WTC11 (cell line): ENCODE results near the gene MEGF11. TPM values are rescaled to one million over a fixed set of nuclear protein-coding genes. Genes with fewer than 3 reads are reported as not detected.

Source experiments
- ATAC-seq: fragments of 200-7000 bp; cut with Tn5 transposase; 2 replicates; pipeline ENCODE4 v1.10.0; 2021; ENCODE audit warnings: mild to moderate bottlenecking, moderate library complexity
- CTCF ChIA-PET: fragments of 300-600 bp; sonication (Branson Sonifier 250); formaldehyde crosslinking; loops from one replicate; lab custom pipeline; 2021; ENCODE audit warnings: antibody characterized with exemption; lab: Charles Lee
- POLR2A ChIA-PET: fragments of 350-600 bp; sonication (Branson Sonifier 250); formaldehyde crosslinking; loops from one replicate; lab custom pipeline; 2021; ENCODE audit warnings: antibody characterized with exemption; lab: Charles Lee
- DNase-seq: peaks from one replicate; pipeline ENCODE4 v3.0.0; 2021; ENCODE audit warnings: low spot score
- H3K27ac Mint-ChIP-seq: 2 replicates; pipeline ENCODE4 v1.8.0; 2021; ENCODE audit warnings: mixed read lengths
- H3K27me3 Mint-ChIP-seq: 2 replicates; pipeline ENCODE4 v1.8.0; 2021; ENCODE audit warnings: low read depth, mild to moderate bottlenecking, moderate library complexity, mixed read lengths
- H3K36me3 Mint-ChIP-seq: 2 replicates; pipeline ENCODE4 v1.8.0; 2021; ENCODE audit warnings: mixed read lengths
- H3K4me1 Mint-ChIP-seq: 2 replicates; pipeline ENCODE4 v1.8.0; 2022; ENCODE audit warnings: mixed read lengths
- H3K4me3 Mint-ChIP-seq: 2 replicates; pipeline ENCODE4 v1.8.0; 2021; ENCODE audit warnings: mild to moderate bottlenecking, moderate library complexity, mixed read lengths
- H3K9me3 Mint-ChIP-seq: 2 replicates; pipeline ENCODE4 v1.8.0; 2021; ENCODE audit warnings: mixed read lengths
- ATF1 ChIP-seq: sonication (generic); formaldehyde crosslinking; IDR thresholded peaks from 2 replicates; pipeline ENCODE4 v1.8.1; 2023; ENCODE audit warnings: mild to moderate bottlenecking, moderate library complexity, missing genetic modification reagents
- CREM ChIP-seq: sonication (generic); formaldehyde crosslinking; IDR thresholded peaks from 2 replicates; pipeline ENCODE4 v1.8.1; 2022; ENCODE audit warnings: mild to moderate bottlenecking, missing genetic modification reagents, moderate library complexity
- E2F5 ChIP-seq: sonication (generic); formaldehyde crosslinking; IDR thresholded peaks from 2 replicates; pipeline ENCODE4 v1.8.1; 2022; ENCODE audit warnings: mild to moderate bottlenecking, moderate library complexity, missing genetic modification reagents
- ELF4 ChIP-seq: sonication (generic); formaldehyde crosslinking; IDR thresholded peaks from 2 replicates; pipeline ENCODE4 v1.8.1; 2022; ENCODE audit warnings: low read depth, mild to moderate bottlenecking, moderate library complexity, missing genetic modification reagents
- EMX1 ChIP-seq: fragments of 250-450 bp; sonication (Bioruptor Pico); IDR thresholded peaks from 2 replicates; pipeline ENCODE4 v1.8.0; 2021; ENCODE audit warnings: mild to moderate bottlenecking
- ERG ChIP-seq: fragments of 250-450 bp; sonication (Bioruptor Pico); IDR thresholded peaks from 2 replicates; pipeline ENCODE4 v1.8.0; 2021; ENCODE audit warnings: mild to moderate bottlenecking
- HMGXB4 ChIP-seq: sonication (generic); formaldehyde crosslinking; IDR thresholded peaks from 2 replicates; pipeline ENCODE4 v1.8.1; 2023; ENCODE audit warnings: mild to moderate bottlenecking, moderate library complexity, missing genetic modification reagents
- IRF2 ChIP-seq: sonication (generic); formaldehyde crosslinking; IDR thresholded peaks from 2 replicates; pipeline ENCODE4 v1.8.0; 2022; ENCODE audit warnings: low read depth, missing genetic modification reagents, borderline replicate concordance
- JUN ChIP-seq: sonication (generic); formaldehyde crosslinking; IDR thresholded peaks from 2 replicates; pipeline ENCODE4 v1.8.0; 2023; ENCODE audit warnings: mild to moderate bottlenecking, missing genetic modification reagents
- KAT7 ChIP-seq: sonication (generic); formaldehyde crosslinking; IDR thresholded peaks from 2 replicates; pipeline ENCODE4 v1.8.1; 2023; ENCODE audit warnings: missing genetic modification reagents, mild to moderate bottlenecking, borderline replicate concordance
- MXD4 ChIP-seq: fragments of 250-450 bp; sonication (Bioruptor Pico); IDR thresholded peaks from 2 replicates; pipeline ENCODE4 v1.8.0; 2021; ENCODE audit warnings: mild to moderate bottlenecking, moderate library complexity, borderline replicate concordance
- NFATC4 ChIP-seq: fragments of 250-450 bp; sonication (Bioruptor Pico); IDR thresholded peaks from 2 replicates; pipeline ENCODE4 v1.9.0; 2021; ENCODE audit warnings: mild to moderate bottlenecking
- NFYB ChIP-seq: sonication (generic); formaldehyde crosslinking; conservative IDR thresholded peaks from 2 replicates; pipeline ENCODE4 v1.8.0; 2022; ENCODE audit warnings: low read depth, missing genetic modification reagents
- NR2C2 ChIP-seq: sonication (generic); formaldehyde crosslinking; IDR thresholded peaks from 2 replicates; pipeline ENCODE4 v1.8.0; 2022; ENCODE audit warnings: mild to moderate bottlenecking, missing genetic modification reagents
- SMAD3 ChIP-seq: sonication (generic); formaldehyde crosslinking; IDR thresholded peaks from 2 replicates; pipeline ENCODE4 v1.8.0; 2022; ENCODE audit warnings: missing genetic modification reagents, mild to moderate bottlenecking, borderline replicate concordance
- USF1 ChIP-seq: sonication (generic); formaldehyde crosslinking; IDR thresholded peaks from 2 replicates; pipeline ENCODE4 v1.8.0; 2022; ENCODE audit warnings: mild to moderate bottlenecking, missing genetic modification reagents
- ZNF281 ChIP-seq: sonication (generic); formaldehyde crosslinking; IDR thresholded peaks from 2 replicates; pipeline ENCODE4 v1.8.0; 2023; ENCODE audit warnings: mild to moderate bottlenecking, missing genetic modification reagents
- ZNF317 ChIP-seq: sonication (generic); formaldehyde crosslinking; IDR thresholded peaks from 2 replicates; pipeline ENCODE4 v1.8.1; 2023; ENCODE audit warnings: low read depth, mild to moderate bottlenecking, moderate library complexity, missing genetic modification reagents, borderline replicate concordance
- ZNF423 ChIP-seq: fragments of 250-450 bp; sonication (Bioruptor Pico); IDR thresholded peaks from 2 replicates; pipeline ENCODE4 v2.1.2; 2022; ENCODE audit warnings: mild to moderate bottlenecking, moderate library complexity
- ZNF425 ChIP-seq: fragments of 250-450 bp; sonication (Bioruptor Pico); conservative IDR thresholded peaks from 2 replicates; pipeline ENCODE4 v1.9.0; 2021; ENCODE audit warnings: mild to moderate bottlenecking
- ZNF512 ChIP-seq: sonication (generic); formaldehyde crosslinking; IDR thresholded peaks from 2 replicates; pipeline ENCODE4 v1.8.1; 2022; ENCODE audit warnings: missing genetic modification reagents, borderline replicate concordance
- total RNA-seq: library from RNA; stranded (reverse); gene quantifications from 3 replicates; pipeline ENCODE4 v1.2.3, GENCODE V29; 2021

The MEGF11 gene
- total RNA-seq, 1 experiment from 2014 or later, result 3.3 TPM

GRCh38 chr15:65900488-65900887 lies 353.1 kb downstream of the MEGF11 start:
- H3K36me3 Mint-ChIP-seq, result peaks cover 32% of the 10 kb centered on the region

GRCh38 chr15:65896236-65896635 lies 357.3 kb downstream of the MEGF11 start:
- Mint-ChIP-seq H3K27me3 (no peaks in the 10 kb centered on the region), H3K4me1 (no peaks in the 10 kb centered on the region; the same call in 1 of the 2 replicates), H3K9me3 (no peaks in the 10 kb centered on the region), H3K36me3 (peaks cover 22% of the 10 kb centered on the region), H3K27ac (0 out of 2 replicates have a peak overlapping the region, but pooled peaks have one; percentile 39), H3K4me3 (no peak overlapping the region)
- CTCF ChIA-PET, result interaction anchor here (0.9 kb wide), 1 partner anchor 39 kb away, joined by 4 read pairs; no protein-coding TSS in a partner anchor
- POLR2A ChIA-PET, result no interaction called here
- no peak for ATAC-seq
- TF ChIP-seq E2F5 (CRISPR knock-in tag) (no peak), NFYB (no peak), EMX1 (CRISPR knock-in tag) (no peak), ERG (CRISPR knock-in tag) (no peak), CREM (CRISPR knock-in tag) (no peak), NFATC4 (no peak), HMGXB4 (CRISPR knock-in tag) (no peak), IRF2 (CRISPR knock-in tag) (no peak), SMAD3 (CRISPR knock-in tag) (no peak), ZNF425 (no peak), ZNF317 (CRISPR knock-in tag) (no peak), ZNF423 (CRISPR knock-in tag) (no peak), ZNF281 (CRISPR knock-in tag) (no peak), USF1 (CRISPR knock-in tag) (no peak), KAT7 (CRISPR knock-in tag) (no peak), ELF4 (CRISPR knock-in tag) (no peak), NR2C2 (CRISPR knock-in tag) (no peak), JUN (no peak), ATF1 (CRISPR knock-in tag) (no peak)
- DNase-seq, result no peak

More at GRCh38 chr15:65900488-65900887, 353.1 kb downstream of the MEGF11 start:
- Mint-ChIP-seq H3K4me1 (peaks cover 15% of the 10 kb centered on the region), H3K27ac (no peak overlapping the region), H3K27me3 (no peaks in the 10 kb centered on the region), H3K9me3 (no peaks in the 10 kb centered on the region), H3K4me3 (no peak overlapping the region)
- ChIA-PET POLR2A (no interaction called here), CTCF (no interaction called here)
- no peak for DNase-seq
- no peak for ATAC-seq
- TF ChIP-seq EMX1 (CRISPR knock-in tag) (no peak), IRF2 (CRISPR knock-in tag) (no peak), MXD4 (CRISPR knock-in tag) (no peak), ZNF512 (CRISPR knock-in tag) (no peak)
